WERI-Rb-1 (cell line): ENCODE results near the gene GPSM3.
"Not testable (repeated sequence)": the region's sequence is repeated elsewhere in the genome, so short reads cannot be mapped to it uniquely, and the experiment has no call there.

ENCODE experiments used
- DNase-seq: peaks from one replicate; pipeline ENCODE4 v3.0.0-alpha.2; 2020
- H3K27ac ChIP-seq: fragments of 250-450 bp; sonication (Bioruptor Pico); 2 replicates; pipeline ENCODE4 v1.5.1; 2020; ENCODE audit warnings: mild to moderate bottlenecking, moderate library complexity
- H3K27me3 ChIP-seq: fragments of 250-450 bp; sonication (Bioruptor Pico); 2 replicates; pipeline ENCODE4 v1.5.1; 2021; ENCODE audit warnings: mild to moderate bottlenecking, low read depth, moderate library complexity; ENCODE audit not compliant: insufficient read depth, severe bottlenecking
- H3K36me3 ChIP-seq: fragments of 250-450 bp; sonication (Bioruptor Pico); 2 replicates; pipeline ENCODE4 v1.5.1; 2020; ENCODE audit warnings: mild to moderate bottlenecking, moderate library complexity
- H3K4me3 ChIP-seq: 2 replicates; pipeline ENCODE4 v1.5.1; 2011; ENCODE audit warnings: low read depth, mild to moderate bottlenecking, control low read depth, low read length
- H3K9me3 ChIP-seq: fragments of 250-450 bp; sonication (Bioruptor Pico); 2 replicates; pipeline ENCODE4 v1.5.1; 2021; ENCODE audit warnings: mild to moderate bottlenecking, moderate library complexity; ENCODE audit not compliant: severe bottlenecking
- CTCF ChIP-seq: IDR thresholded peaks from 2 replicates; pipeline ENCODE4 v1.5.1; 2011; ENCODE audit warnings: low read depth, mild to moderate bottlenecking, control low read depth, inconsistent platforms, low read length

GPSM3 gene

GRCh38 chr6:32187009-32187709, 5.3 kb downstream of the GPSM3 start:
- H3K27me3 ChIP-seq = no peaks in the 10 kb centered on the region
- no peak overlapping the region for H3K4me3 ChIP-seq
- no peak for DNase-seq
- peaks cover 50% of the 10 kb centered on the region for H3K36me3 ChIP-seq
- no peaks in the 10 kb centered on the region for H3K9me3 ChIP-seq
- H3K27ac ChIP-seq = no peak overlapping the region; the same call in 1 of the 2 replicates
- TF ChIP-seq CTCF = no peak

GRCh38 chr6:32186151-32186840, 6.1 kb downstream of the GPSM3 start:
- not testable (repeated sequence) for DNase-seq
- H3K36me3 ChIP-seq = peaks cover 59% of the 10 kb centered on the region

DNA sequence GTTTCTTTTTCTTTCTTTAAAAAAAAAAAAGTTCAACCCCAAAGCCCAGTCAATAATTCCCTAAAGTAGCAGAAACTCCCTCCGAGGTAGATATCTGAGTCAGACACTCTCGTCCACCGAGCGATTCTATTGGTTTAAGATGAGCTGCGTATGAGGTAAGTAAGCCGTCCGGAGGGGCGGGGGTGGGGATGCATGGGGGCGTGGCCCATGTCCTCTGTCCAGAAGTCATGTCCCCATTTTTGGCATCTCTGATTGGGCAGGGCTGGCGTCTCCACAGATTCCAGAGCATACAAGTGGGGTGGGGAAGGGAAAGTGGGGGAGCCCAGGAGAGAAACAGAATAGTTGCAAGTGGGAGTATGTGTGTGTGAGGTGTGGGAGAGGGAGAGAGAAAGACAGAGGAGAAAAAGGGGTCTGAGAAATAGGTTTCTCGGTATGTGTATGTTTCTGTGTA, 6.7 kb downstream of the GPSM3 start:
- not testable (repeated sequence) for H3K27ac ChIP-seq, H3K4me3 ChIP-seq, H3K9me3 ChIP-seq, H3K27me3 ChIP-seq
- peaks cover 65% of the 10 kb centered on the region for H3K36me3 ChIP-seq
- DNase-seq = peak; percentile 89

More at GRCh38 chr6:32186151-32186840, 6.1 kb downstream of the GPSM3 start:
- not testable (repeated sequence) for H3K27me3 ChIP-seq, H3K9me3 ChIP-seq, H3K27ac ChIP-seq, H3K4me3 ChIP-seq

- no peak within 1 kb of the TSS for H3K4me3 ChIP-seq
- no peak for TF ChIP-seq CTCF
- H3K27ac ChIP-seq = no peak within 1 kb of the TSS; the same call in 1 of the 2 replicates
- H3K9me3 ChIP-seq = no peaks in the 10 kb centered on the region
- no peaks in the 10 kb centered on the region for H3K27me3 ChIP-seq
- H3K36me3 ChIP-seq = peaks cover 76% of the 10 kb centered on the region
- no peak for DNase-seq
These were observed 8.3 kb downstream of the GPSM3 start, which contains the start of gene AGER for GRCh38 chr6:32184084-32184640. AGER (minus strand) TSS chr6:32184253; CDS start chr6:32184222, 31 bp downstream.

- H3K27me3 ChIP-seq = no peaks in the 10 kb centered on the region
- H3K36me3 ChIP-seq = peaks cover 75% of the 10 kb centered on the region
- no peak for TF ChIP-seq CTCF
- no peak overlapping the region for H3K4me3 ChIP-seq
- DNase-seq = no peak
- no peaks in the 10 kb centered on the region for H3K9me3 ChIP-seq
- no peak overlapping the region; the same call in 1 of the 2 replicates for H3K27ac ChIP-seq
These were observed 8.9 kb downstream of the GPSM3 start for GRCh38 chr6:32183483-32184083.

DNA sequence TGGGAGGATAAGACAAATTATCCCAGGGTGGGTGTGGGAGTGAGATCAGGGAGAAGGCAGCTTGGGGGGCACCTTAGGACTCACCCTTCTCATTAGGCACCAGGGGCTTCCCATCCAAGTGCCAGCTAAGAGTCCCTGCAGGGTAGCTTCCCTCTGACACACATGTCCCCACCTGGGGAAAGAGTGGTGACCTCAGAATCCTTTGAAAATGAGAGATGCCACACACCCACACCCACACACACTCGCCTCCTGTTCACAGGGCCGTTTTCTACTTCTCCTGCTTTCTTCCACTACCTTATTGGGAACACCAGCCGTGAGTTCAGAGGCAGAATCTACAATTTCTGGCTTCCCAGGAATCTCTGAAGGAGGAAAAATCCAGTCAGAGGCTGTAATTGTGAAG, 9.4 kb downstream of the GPSM3 start:
- no peaks in the 10 kb centered on the region for H3K9me3 ChIP-seq
- no peak for DNase-seq
- H3K27me3 ChIP-seq = no peaks in the 10 kb centered on the region
- H3K27ac ChIP-seq = no peak overlapping the region; the same call in 1 of the 2 replicates
- H3K36me3 ChIP-seq = peaks cover 70% of the 10 kb centered on the region
- no peak overlapping the region for H3K4me3 ChIP-seq
- no peak for TF ChIP-seq CTCF
